Liver (tissue), 9 donors: ENCODE measurements around the gene RNF19B. TPM values are rescaled to one million over a fixed set of nuclear protein-coding genes. Genes with fewer than 3 reads are reported as not detected.

ENCODE experiments used
- DNase-seq: peaks from one replicate; pipeline ENCODE4 v3.0.0-alpha.2; 2017; ENCODE audit warnings: low spot score
- H3K27ac ChIP-seq, 2 donors: one replicate each; pipeline ENCODE4 v1.7.0; 2013; ENCODE audit warnings: inconsistent platforms in 2 of 2, low read length in 2 of 2, control low read depth in 1 of 2, low read depth in 1 of 2, mild to moderate bottlenecking in 1 of 2
- H3K27me3 ChIP-seq, 4 donors: one replicate each; pipeline versions ENCODE4 v1.6.1 to v1.7.0; 2013; ENCODE audit warnings: low read length in 3 of 4, inconsistent platforms in 1 of 4, mild to moderate bottlenecking in 1 of 4, moderate library complexity in 1 of 4; ENCODE audit not compliant: control insufficient read depth in 4 of 4, insufficient read depth in 4 of 4
- H3K36me3 ChIP-seq, 4 donors: one replicate each; pipeline versions ENCODE4 v1.6.1 to v1.7.0; 2013; ENCODE audit warnings: low read length in 3 of 4, mild to moderate bottlenecking in 3 of 4, low read depth in 1 of 4, moderate library complexity in 1 of 4; ENCODE audit not compliant: control insufficient read depth in 4 of 4, insufficient read depth in 3 of 4
- H3K4me1 ChIP-seq, 4 donors: one replicate each; pipeline versions ENCODE4 v1.6.1 to v1.7.0; 2013; ENCODE audit warnings: low read length in 3 of 4, mild to moderate bottlenecking in 3 of 4, moderate library complexity in 1 of 4; ENCODE audit not compliant: control insufficient read depth in 4 of 4, insufficient read depth in 4 of 4
- H3K4me3 ChIP-seq, 3 donors: one replicate each; pipeline versions ENCODE4 v1.6.1 to v1.7.0; 2013; ENCODE audit warnings: low read length in 3 of 3, control low read depth in 1 of 3, low read depth in 1 of 3, mild to moderate bottlenecking in 1 of 3
- H3K9ac ChIP-seq, 2 donors: one replicate each; pipeline ENCODE4 v1.7.0; 2013; ENCODE audit warnings: low read length in 2 of 2, mild to moderate bottlenecking in 2 of 2, moderate library complexity in 2 of 2, control low read depth in 1 of 2, low read depth in 1 of 2
- H3K9me3 ChIP-seq, 4 donors: one replicate each; pipeline versions ENCODE4 v1.6.1 to v1.7.0; 2013; ENCODE audit warnings: low read length in 3 of 4; ENCODE audit not compliant: control insufficient read depth in 4 of 4
- EGR1 ChIP-seq, 2 donors: IDR thresholded peaks; 2 replicates each; pipeline ENCODE4 v1.6.1; 2016 to 2018; ENCODE audit warnings: antibody characterized with exemption in 2 of 2, low read depth in 2 of 2
- FOXA1 ChIP-seq: IDR thresholded peaks from 2 replicates; pipeline ENCODE4 v1.6.1; 2016; ENCODE audit warnings: antibody characterized with exemption
- FOXA2 ChIP-seq: IDR thresholded peaks from 2 replicates; pipeline ENCODE4 v1.6.1; 2016; ENCODE audit warnings: antibody characterized with exemption
- GABPA ChIP-seq, 2 donors: IDR thresholded peaks in 1 of 2; conservative IDR thresholded peaks in 1 of 2; 2 replicates each; pipeline ENCODE4 v1.6.1; 2016; ENCODE audit warnings: antibody characterized with exemption in 2 of 2, mild to moderate bottlenecking in 1 of 2, moderate library complexity in 1 of 2
- HNF4A ChIP-seq, 2 donors: conservative IDR thresholded peaks; 2 replicates each; pipeline ENCODE4 v1.6.1; 2016; ENCODE audit warnings: antibody characterized with exemption in 2 of 2, mild to moderate bottlenecking in 2 of 2
- HNF4G ChIP-seq: IDR thresholded peaks from 2 replicates; pipeline ENCODE4 v1.6.1; 2016; ENCODE audit warnings: antibody characterized with exemption
- JUND ChIP-seq, 2 donors: IDR thresholded peaks; 2 replicates each; pipeline ENCODE4 v1.6.1; 2016; ENCODE audit warnings: antibody characterized with exemption in 2 of 2
- MAX ChIP-seq: IDR thresholded peaks from 2 replicates; pipeline ENCODE4 v1.6.1; 2016; ENCODE audit warnings: antibody characterized with exemption
- NR2F2 ChIP-seq: IDR thresholded peaks from 2 replicates; pipeline ENCODE4 v1.6.1; 2016; ENCODE audit warnings: antibody characterized with exemption
- SP1 ChIP-seq: IDR thresholded peaks from 2 replicates; pipeline ENCODE4 v1.6.1; 2018; ENCODE audit warnings: antibody characterized with exemption, mild to moderate bottlenecking
- YY1 ChIP-seq: IDR thresholded peaks from 2 replicates; pipeline ENCODE4 v1.6.1; 2016; ENCODE audit warnings: antibody characterized with exemption, mild to moderate bottlenecking
- ZBTB33 ChIP-seq: IDR thresholded peaks from 2 replicates; pipeline ENCODE4 v1.6.1; 2016; ENCODE audit warnings: antibody characterized with exemption
- WGBS: extraction: QIAGEN DNeasy Blood & Tissue Kit; methylation state at CpG from one replicate; pipeline ENCODE4 v1.1.7; 2013; 5-methylcytosine and 5-hydroxymethylcytosine counted together
- polyA plus RNA-seq, 2 donors: library from polyadenylated mRNA; stranded (reverse) in 1 of 2; unstranded in 1 of 2; fragments of 200-250 nt in 1 of 2; fragments of >200 nt in 1 of 2; fragmentation: Nextera tagmentation in 1 of 2; extraction: Ambion mirVana in 1 of 2; gene quantifications; one replicate each; pipeline versions ENCODE4 v1.2.1 to v1.2.3, GENCODE V29; 2013 to 2015
- total RNA-seq, 2 donors: library from RNA; depleted of rRNA; stranded (reverse); fragments of >200 nt; gene quantifications; one replicate each; pipeline ENCODE4 v1.2.3, GENCODE V29; 2014
- TF ChIP-seq, protein P1 (sequence below): IDR thresholded peaks from 2 replicates; pipeline ENCODE4 v1.6.1; 2016; ENCODE audit warnings: antibody characterized with exemption, mild to moderate bottlenecking
- TF ChIP-seq, protein P2 (sequence below): fragments of 150-350 bp; IDR thresholded peaks from 2 replicates; pipeline ENCODE4 v1.5.1; 2017; ENCODE audit warnings: improper control_type of control experiment, low read depth, low read length; ENCODE audit not compliant: missing input control
- donor health status: healthy.
- donor health status: healthy.
- donor health status: healthy.
- donor health status: healthy.
- donor health status: healthy.

Gene RNF19B
- total and polyA plus RNA-seq, 4 donors: 2.2 to 8.3 (median 5.0) TPM

- no peaks in the 10 kb centered on the region for H3K36me3 ChIP-seq
- H3K4me3 ChIP-seq: peak overlapping the region in 1 of 3 donors; percentile 63
- H3K9ac ChIP-seq: no peak overlapping the region
- DNase-seq: no peak
- H3K4me1 ChIP-seq: peaks cover 4 to 21% (median 11%) of the 10 kb centered on the region in 4 donors
- H3K27me3 ChIP-seq: no peaks in the 10 kb centered on the region
- 38% methylated on average over 22 of the region's 22 CpGs for WGBS
- TF ChIP-seq MAX (no peak), EGR1 (IDR thresholded peaks at IDR 0.05; ENCODE audit: low read depth in 2 of 2) (no peak), YY1 (no peak), JUND (IDR thresholded peaks at IDR 0.05) (no peak), SP1 (no peak), FOXA1 (no peak), NR2F2 (no peak), HNF4A (conservative IDR thresholded peaks at IDR 0.05) (no peak), GABPA (IDR thresholded peaks at IDR 0.05 in 1 of 2, conservative IDR thresholded peaks at IDR 0.05 in 1 of 2) (no peak), FOXA2 (no peak), HNF4G (no peak), ZBTB33 (no peak)
- TF ChIP-seq, protein P1, sequence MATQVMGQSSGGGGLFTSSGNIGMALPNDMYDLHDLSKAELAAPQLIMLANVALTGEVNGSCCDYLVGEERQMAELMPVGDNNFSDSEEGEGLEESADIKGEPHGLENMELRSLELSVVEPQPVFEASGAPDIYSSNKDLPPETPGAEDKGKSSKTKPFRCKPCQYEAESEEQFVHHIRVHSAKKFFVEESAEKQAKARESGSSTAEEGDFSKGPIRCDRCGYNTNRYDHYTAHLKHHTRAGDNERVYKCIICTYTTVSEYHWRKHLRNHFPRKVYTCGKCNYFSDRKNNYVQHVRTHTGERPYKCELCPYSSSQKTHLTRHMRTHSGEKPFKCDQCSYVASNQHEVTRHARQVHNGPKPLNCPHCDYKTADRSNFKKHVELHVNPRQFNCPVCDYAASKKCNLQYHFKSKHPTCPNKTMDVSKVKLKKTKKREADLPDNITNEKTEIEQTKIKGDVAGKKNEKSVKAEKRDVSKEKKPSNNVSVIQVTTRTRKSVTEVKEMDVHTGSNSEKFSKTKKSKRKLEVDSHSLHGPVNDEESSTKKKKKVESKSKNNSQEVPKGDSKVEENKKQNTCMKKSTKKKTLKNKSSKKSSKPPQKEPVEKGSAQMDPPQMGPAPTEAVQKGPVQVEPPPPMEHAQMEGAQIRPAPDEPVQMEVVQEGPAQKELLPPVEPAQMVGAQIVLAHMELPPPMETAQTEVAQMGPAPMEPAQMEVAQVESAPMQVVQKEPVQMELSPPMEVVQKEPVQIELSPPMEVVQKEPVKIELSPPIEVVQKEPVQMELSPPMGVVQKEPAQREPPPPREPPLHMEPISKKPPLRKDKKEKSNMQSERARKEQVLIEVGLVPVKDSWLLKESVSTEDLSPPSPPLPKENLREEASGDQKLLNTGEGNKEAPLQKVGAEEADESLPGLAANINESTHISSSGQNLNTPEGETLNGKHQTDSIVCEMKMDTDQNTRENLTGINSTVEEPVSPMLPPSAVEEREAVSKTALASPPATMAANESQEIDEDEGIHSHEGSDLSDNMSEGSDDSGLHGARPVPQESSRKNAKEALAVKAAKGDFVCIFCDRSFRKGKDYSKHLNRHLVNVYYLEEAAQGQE: no peak
- no peak overlapping the region for H3K27ac ChIP-seq
- H3K9me3 ChIP-seq: no peaks in the 10 kb centered on the region
These were observed 64.1 kb downstream of the RNF19B start for GRCh38 chr1:32900371-32900955.

DNA sequence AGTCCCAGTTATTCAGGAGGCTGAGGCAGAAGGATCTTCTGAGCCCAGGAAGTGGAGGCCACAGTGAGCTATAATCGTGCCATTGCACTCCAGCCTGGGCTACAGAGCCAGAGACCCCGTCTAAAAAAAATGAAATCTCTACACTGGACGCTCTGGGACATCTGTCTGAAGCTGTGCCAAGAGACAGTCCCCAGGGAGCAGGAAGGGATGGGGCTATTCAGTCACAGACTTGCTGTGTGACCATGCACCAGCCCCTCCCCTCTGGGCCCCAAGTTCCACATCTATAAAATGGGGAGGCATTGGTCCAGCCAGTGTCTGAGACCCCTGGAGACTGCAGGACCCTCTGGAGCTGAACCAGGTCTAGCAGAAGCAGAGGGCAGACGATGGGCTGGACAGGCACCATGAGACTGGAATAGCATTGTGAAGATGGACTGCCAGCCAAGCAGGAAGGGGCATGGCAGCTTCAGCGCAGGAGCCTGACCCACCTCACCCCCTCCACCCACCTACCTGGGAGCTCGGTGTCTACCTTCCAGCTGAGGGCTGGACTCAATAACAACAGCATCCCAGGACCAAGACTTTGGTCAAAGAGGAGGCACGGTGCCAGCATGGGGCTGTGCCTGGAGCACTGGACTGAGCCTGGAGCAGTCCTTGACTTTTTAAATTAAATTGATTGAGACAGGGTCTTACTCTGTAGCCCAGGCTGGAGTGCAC, 64.9 kb downstream of the RNF19B start:
- DNase-seq: no peak
- peaks cover 6 to 27% (median 11%) of the 10 kb centered on the region in 4 donors for H3K4me1 ChIP-seq
- no peak overlapping the region for H3K4me3 ChIP-seq
- no peaks in the 10 kb centered on the region for H3K36me3 ChIP-seq
- no peak overlapping the region for H3K9ac ChIP-seq
- no peaks in the 10 kb centered on the region for H3K27me3 ChIP-seq
- TF ChIP-seq SP1: no peak
- TF ChIP-seq, protein P2, sequence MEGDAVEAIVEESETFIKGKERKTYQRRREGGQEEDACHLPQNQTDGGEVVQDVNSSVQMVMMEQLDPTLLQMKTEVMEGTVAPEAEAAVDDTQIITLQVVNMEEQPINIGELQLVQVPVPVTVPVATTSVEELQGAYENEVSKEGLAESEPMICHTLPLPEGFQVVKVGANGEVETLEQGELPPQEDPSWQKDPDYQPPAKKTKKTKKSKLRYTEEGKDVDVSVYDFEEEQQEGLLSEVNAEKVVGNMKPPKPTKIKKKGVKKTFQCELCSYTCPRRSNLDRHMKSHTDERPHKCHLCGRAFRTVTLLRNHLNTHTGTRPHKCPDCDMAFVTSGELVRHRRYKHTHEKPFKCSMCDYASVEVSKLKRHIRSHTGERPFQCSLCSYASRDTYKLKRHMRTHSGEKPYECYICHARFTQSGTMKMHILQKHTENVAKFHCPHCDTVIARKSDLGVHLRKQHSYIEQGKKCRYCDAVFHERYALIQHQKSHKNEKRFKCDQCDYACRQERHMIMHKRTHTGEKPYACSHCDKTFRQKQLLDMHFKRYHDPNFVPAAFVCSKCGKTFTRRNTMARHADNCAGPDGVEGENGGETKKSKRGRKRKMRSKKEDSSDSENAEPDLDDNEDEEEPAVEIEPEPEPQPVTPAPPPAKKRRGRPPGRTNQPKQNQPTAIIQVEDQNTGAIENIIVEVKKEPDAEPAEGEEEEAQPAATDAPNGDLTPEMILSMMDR: no peak
- 78% methylated on average over 7 of the region's 7 CpGs for WGBS
- H3K27ac ChIP-seq: no peak overlapping the region
- H3K9me3 ChIP-seq: no peaks in the 10 kb centered on the region
